ENCODE results near the gene PGA5. TPM values are rescaled to one million over a fixed set of nuclear protein-coding genes. Genes with fewer than 3 reads are reported as not detected.
"Not testable (repeated sequence)": the region's sequence is repeated elsewhere in the genome, so short reads cannot be mapped to it uniquely, and the experiment has no call there.

The PGA5 gene
- total RNA-seq, 1 experiment from 2014 or later = not detected

DNA sequence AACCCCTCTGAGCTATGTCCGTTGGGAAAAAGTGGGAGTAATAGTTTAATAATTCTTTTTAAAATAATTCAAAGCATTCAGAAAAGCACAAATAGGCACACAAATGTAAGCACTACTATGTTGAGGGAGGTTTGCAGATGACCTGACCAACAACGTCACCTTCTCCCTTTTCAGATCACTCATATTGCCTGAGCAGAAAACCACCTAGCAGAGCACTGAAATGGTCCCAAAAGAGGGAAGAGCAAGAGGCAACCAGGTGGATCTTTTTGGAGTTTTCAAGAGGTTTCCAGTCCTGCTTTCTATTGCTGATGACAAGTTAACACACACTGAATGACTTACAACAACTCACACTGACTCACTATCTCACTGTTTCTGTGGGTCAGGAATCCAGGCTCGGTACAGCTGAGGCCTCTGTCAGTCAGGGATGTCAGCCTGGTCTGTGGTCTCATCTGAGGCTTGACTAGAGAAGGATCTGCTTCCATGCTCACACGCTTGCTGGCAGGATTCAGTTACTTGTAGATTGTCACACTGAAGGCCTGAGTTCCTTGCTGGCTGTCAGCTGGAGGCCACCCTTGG is 41.9 kb upstream of the PGA5 start:
- CTCF ChIA-PET = no interaction called here
- no peaks in the 10 kb centered on the region for H3K36me3 Mint-ChIP-seq (ENCODE audit: insufficient read depth, unreplicated experiment)
- intact Hi-C loops (cut with micrococcal nuclease; ENCODE audit: unreplicated experiment) = no loop called here
- Histone ChIP-seq H3K27me3 (replicated peaks; ENCODE audit: control insufficient read depth, insufficient read depth, low read length) (no peaks in the 10 kb centered on the region), H3K9me3 (no peaks in the 10 kb centered on the region), H3K4me1 (no peaks in the 10 kb centered on the region; the same call in 1 of the 2 replicates), H3K36me3 (ENCODE audit: control insufficient read depth, insufficient read depth, low read length) (no peaks in the 10 kb centered on the region), H3K4me3 (ENCODE audit: low read depth, low read length) (no peak overlapping the region)
- POLR2A ChIA-PET = no interaction called here
- peaks cover 7% of the 10 kb centered on the region for H3K4me1 Mint-ChIP-seq (ENCODE audit: low read depth, unreplicated experiment)
- no peaks in the 10 kb centered on the region for H3K9me3 Mint-ChIP-seq (ENCODE audit: unreplicated experiment)
- TF ChIP-seq, protein P1, sequence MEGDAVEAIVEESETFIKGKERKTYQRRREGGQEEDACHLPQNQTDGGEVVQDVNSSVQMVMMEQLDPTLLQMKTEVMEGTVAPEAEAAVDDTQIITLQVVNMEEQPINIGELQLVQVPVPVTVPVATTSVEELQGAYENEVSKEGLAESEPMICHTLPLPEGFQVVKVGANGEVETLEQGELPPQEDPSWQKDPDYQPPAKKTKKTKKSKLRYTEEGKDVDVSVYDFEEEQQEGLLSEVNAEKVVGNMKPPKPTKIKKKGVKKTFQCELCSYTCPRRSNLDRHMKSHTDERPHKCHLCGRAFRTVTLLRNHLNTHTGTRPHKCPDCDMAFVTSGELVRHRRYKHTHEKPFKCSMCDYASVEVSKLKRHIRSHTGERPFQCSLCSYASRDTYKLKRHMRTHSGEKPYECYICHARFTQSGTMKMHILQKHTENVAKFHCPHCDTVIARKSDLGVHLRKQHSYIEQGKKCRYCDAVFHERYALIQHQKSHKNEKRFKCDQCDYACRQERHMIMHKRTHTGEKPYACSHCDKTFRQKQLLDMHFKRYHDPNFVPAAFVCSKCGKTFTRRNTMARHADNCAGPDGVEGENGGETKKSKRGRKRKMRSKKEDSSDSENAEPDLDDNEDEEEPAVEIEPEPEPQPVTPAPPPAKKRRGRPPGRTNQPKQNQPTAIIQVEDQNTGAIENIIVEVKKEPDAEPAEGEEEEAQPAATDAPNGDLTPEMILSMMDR (IDR thresholded peaks at IDR 0.05; ENCODE audit: insufficient read depth in 1 of 2, low read depth in 1 of 2, low read length in 1 of 2, severe bottlenecking in 1 of 2, unreplicated experiment in 1 of 2) = no peak
- no peak overlapping the region for H3K4me3 Mint-ChIP-seq (ENCODE audit: unreplicated experiment)
- peaks cover 7% of the 10 kb centered on the region for H3K27me3 Mint-ChIP-seq (ENCODE audit: insufficient read depth, unreplicated experiment)
- BruUV-seq (replicated peaks) = no TSS peak
- H3K27ac Mint-ChIP-seq (ENCODE audit: unreplicated experiment) = no peak overlapping the region
- no peak for DNase-seq

DNA sequence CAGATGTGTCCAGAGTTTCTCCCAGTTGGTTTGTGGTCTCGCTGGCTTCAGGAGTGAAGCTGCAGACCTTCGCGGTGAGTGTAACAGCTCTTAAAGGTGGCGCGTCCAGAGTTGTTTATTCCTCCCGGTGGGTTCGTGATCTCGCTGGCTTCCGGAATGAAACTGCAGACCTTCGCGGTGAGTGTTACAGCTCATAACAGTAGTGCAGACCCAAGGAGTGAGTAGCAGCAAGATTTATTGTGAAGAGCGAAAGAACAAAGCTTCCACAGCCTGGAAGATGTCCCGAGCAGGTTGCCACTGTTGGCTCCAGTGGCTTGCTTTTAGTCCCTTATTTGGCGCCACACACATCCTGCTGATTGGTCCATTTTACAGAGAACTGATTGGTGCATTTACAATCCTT is 39.5 kb upstream of the PGA5 start:
- no peak overlapping the region for H3K27ac Mint-ChIP-seq (ENCODE audit: unreplicated experiment)
- H3K9me3 Mint-ChIP-seq (ENCODE audit: unreplicated experiment) = no peaks in the 10 kb centered on the region
- Histone ChIP-seq H3K36me3 (ENCODE audit: control insufficient read depth, insufficient read depth, low read length) (no peaks in the 10 kb centered on the region), H3K9me3 (no peaks in the 10 kb centered on the region), H3K4me1 (no peaks in the 10 kb centered on the region), H3K4me3 (ENCODE audit: low read depth, low read length) (no peak overlapping the region), H3K27me3 (replicated peaks; ENCODE audit: control insufficient read depth, insufficient read depth, low read length) (no peaks in the 10 kb centered on the region)
- TF ChIP-seq, protein P1 (IDR thresholded peaks at IDR 0.05; ENCODE audit: insufficient read depth in 1 of 2, low read depth in 1 of 2, low read length in 1 of 2, severe bottlenecking in 1 of 2, unreplicated experiment in 1 of 2) = no peak
- no peak for DNase-seq
- intact Hi-C loops (cut with micrococcal nuclease; ENCODE audit: unreplicated experiment) = no loop called here
- no peaks in the 10 kb centered on the region for H3K4me1 Mint-ChIP-seq (ENCODE audit: low read depth, unreplicated experiment)
- no peak overlapping the region for H3K4me3 Mint-ChIP-seq (ENCODE audit: unreplicated experiment)
- ChIA-PET POLR2A (no interaction called here), CTCF (interaction anchor here (1.0 kb wide), 1 partner anchor 183 kb away, joined by 4 read pairs; no protein-coding TSS in a partner anchor)
- no peaks in the 10 kb centered on the region for H3K36me3 Mint-ChIP-seq (ENCODE audit: insufficient read depth, unreplicated experiment)
- no TSS peak for BruUV-seq (replicated peaks)
- peaks cover 13% of the 10 kb centered on the region for H3K27me3 Mint-ChIP-seq (ENCODE audit: insufficient read depth, unreplicated experiment)

GRCh38 chr11:61202950-61203746 is 37.8 kb upstream of the PGA5 start, which contains the start of gene PGA3:
TSS of gene PGA3 (plus strand) at chr11:61203515. CDS start at chr11:61203565, 50 bp downstream.
- H3K4me3 ChIP-seq (ENCODE audit: low read depth, low read length); H3K36me3 ChIP-seq (ENCODE audit: control insufficient read depth, insufficient read depth, low read length); H3K36me3 Mint-ChIP-seq (ENCODE audit: insufficient read depth, unreplicated experiment); H3K27me3 ChIP-seq (replicated peaks; ENCODE audit: control insufficient read depth, insufficient read depth, low read length); H3K27ac Mint-ChIP-seq (ENCODE audit: unreplicated experiment); H3K9me3 ChIP-seq; H3K4me3 Mint-ChIP-seq (ENCODE audit: unreplicated experiment); DNase-seq; H3K4me1 ChIP-seq; POLR2A ChIA-PET; intact Hi-C loops (cut with micrococcal nuclease; ENCODE audit: unreplicated experiment); CTCF ChIA-PET; BruUV-seq (replicated peaks); H3K4me1 Mint-ChIP-seq (ENCODE audit: low read depth, unreplicated experiment); H3K9me3 Mint-ChIP-seq (ENCODE audit: unreplicated experiment): not testable (repeated sequence)
- H3K27me3 Mint-ChIP-seq (ENCODE audit: insufficient read depth, unreplicated experiment) = peaks cover 13% of the 10 kb centered on the region

DNA sequence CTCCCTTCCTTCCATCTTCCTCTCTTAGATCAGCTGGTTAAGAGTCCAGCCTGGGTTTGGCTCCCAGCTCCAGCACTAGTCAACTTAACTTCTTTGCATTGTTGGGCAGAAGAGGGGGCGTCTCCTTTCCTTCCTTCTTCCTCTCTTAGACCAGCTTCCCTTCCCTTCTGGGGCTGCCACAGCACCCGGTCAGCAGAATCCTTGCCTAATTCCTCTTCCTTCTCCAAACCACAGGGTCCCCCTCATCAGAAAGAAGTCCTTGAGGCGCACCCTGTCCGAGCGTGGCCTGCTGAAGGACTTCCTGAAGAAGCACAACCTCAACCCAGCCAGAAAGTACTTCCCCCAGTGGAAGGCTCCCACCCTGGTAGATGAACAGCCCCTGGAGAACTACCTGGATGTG is 37.1 kb upstream of the PGA5 start:
- H3K4me3 ChIP-seq (ENCODE audit: low read depth, low read length); POLR2A ChIA-PET; BruUV-seq (replicated peaks); H3K27me3 ChIP-seq (replicated peaks; ENCODE audit: control insufficient read depth, insufficient read depth, low read length); intact Hi-C loops (cut with micrococcal nuclease; ENCODE audit: unreplicated experiment); H3K4me3 Mint-ChIP-seq (ENCODE audit: unreplicated experiment); H3K9me3 ChIP-seq; H3K36me3 Mint-ChIP-seq (ENCODE audit: insufficient read depth, unreplicated experiment); H3K9me3 Mint-ChIP-seq (ENCODE audit: unreplicated experiment); CTCF ChIA-PET; H3K36me3 ChIP-seq (ENCODE audit: control insufficient read depth, insufficient read depth, low read length); DNase-seq; H3K27ac Mint-ChIP-seq (ENCODE audit: unreplicated experiment); H3K4me1 ChIP-seq; H3K4me1 Mint-ChIP-seq (ENCODE audit: low read depth, unreplicated experiment): not testable (repeated sequence)
- H3K27me3 Mint-ChIP-seq (ENCODE audit: insufficient read depth, unreplicated experiment) = peaks cover 13% of the 10 kb centered on the region

GRCh38 chr11:61204502-61205059 is 36.4 kb upstream of the PGA5 start:
- H3K4me1 ChIP-seq; H3K36me3 Mint-ChIP-seq (ENCODE audit: insufficient read depth, unreplicated experiment); H3K4me3 ChIP-seq (ENCODE audit: low read depth, low read length); H3K9me3 Mint-ChIP-seq (ENCODE audit: unreplicated experiment); intact Hi-C loops (cut with micrococcal nuclease; ENCODE audit: unreplicated experiment); H3K4me1 Mint-ChIP-seq (ENCODE audit: low read depth, unreplicated experiment); CTCF ChIA-PET; H3K4me3 Mint-ChIP-seq (ENCODE audit: unreplicated experiment); H3K9me3 ChIP-seq; H3K27ac Mint-ChIP-seq (ENCODE audit: unreplicated experiment); H3K36me3 ChIP-seq (ENCODE audit: control insufficient read depth, insufficient read depth, low read length); POLR2A ChIA-PET; H3K27me3 ChIP-seq (replicated peaks; ENCODE audit: control insufficient read depth, insufficient read depth, low read length); BruUV-seq (replicated peaks); DNase-seq: not testable (repeated sequence)
- peaks cover 13% of the 10 kb centered on the region for H3K27me3 Mint-ChIP-seq (ENCODE audit: insufficient read depth, unreplicated experiment)
